ENCODE measurements around the gene CAPN7. TPM values are rescaled to one million over a fixed set of nuclear protein-coding genes. Genes with fewer than 3 reads are reported as not detected.
"Not testable (repeated sequence)": the region's sequence is repeated elsewhere in the genome, so short reads cannot be mapped to it uniquely, and the experiment has no call there.

Gene CAPN7
- total RNA-seq, 1 donor from 2014 or later = 26.2 TPM

- H3K9me3 ChIP-seq (replicated peaks) = no peaks in the 10 kb centered on the region
- DNase-seq = no peak
- H3K4me3 ChIP-seq = no peak overlapping the region
- no peak for TF ChIP-seq CTCF (IDR thresholded peaks at IDR 0.05; ENCODE audit: borderline replicate concordance)
- H3K4me1 ChIP-seq = peaks cover 10% of the 10 kb centered on the region
- intact Hi-C loops (cut with micrococcal nuclease) = no loop called here
- H3K27me3 ChIP-seq (ENCODE audit: low read depth) = peaks cover 6% of the 10 kb centered on the region
- H3K36me3 ChIP-seq = no peaks in the 10 kb centered on the region
- no peak overlapping the region for H3K27ac ChIP-seq (replicated peaks)
Measured at GRCh38 chr3:15185404-15185803, 20.6 kb upstream of the CAPN7 start.

- intact Hi-C loops (cut with micrococcal nuclease) = no loop called here
- TF ChIP-seq CTCF (IDR thresholded peaks at IDR 0.05; ENCODE audit: borderline replicate concordance) = no peak
- no peak for DNase-seq
- Histone ChIP-seq H3K9me3 (replicated peaks) (no peaks in the 10 kb centered on the region), H3K4me1 (peaks cover 10% of the 10 kb centered on the region), H3K36me3 (no peaks in the 10 kb centered on the region), H3K4me3 (no peak overlapping the region), H3K27ac (replicated peaks) (no peak overlapping the region), H3K27me3 (ENCODE audit: low read depth) (peaks cover 6% of the 10 kb centered on the region)
Measured at GRCh38 chr3:15186101-15186476, 20.0 kb upstream of the CAPN7 start.

GRCh38 chr3:15186477-15187164 is 19.4 kb upstream of the CAPN7 start:
- H3K27me3 ChIP-seq (ENCODE audit: low read depth); DNase-seq; H3K27ac ChIP-seq (replicated peaks); H3K9me3 ChIP-seq (replicated peaks); intact Hi-C loops (cut with micrococcal nuclease); H3K36me3 ChIP-seq; H3K4me3 ChIP-seq; H3K4me1 ChIP-seq: not testable (repeated sequence)

GRCh38 chr3:15197340-15198029 is 8.6 kb upstream of the CAPN7 start:
- H3K9me3 ChIP-seq (replicated peaks) = no peaks in the 10 kb centered on the region
- intact Hi-C loops (cut with micrococcal nuclease) = no loop called here
- no peak overlapping the region for H3K27ac ChIP-seq (replicated peaks)
- no peak overlapping the region for H3K4me3 ChIP-seq
- H3K27me3 ChIP-seq (ENCODE audit: low read depth) = no peaks in the 10 kb centered on the region
- no peaks in the 10 kb centered on the region for H3K36me3 ChIP-seq
- peaks cover 6% of the 10 kb centered on the region for H3K4me1 ChIP-seq
- no peak for DNase-seq
- TF ChIP-seq CTCF (IDR thresholded peaks at IDR 0.05; ENCODE audit: borderline replicate concordance) = no peak

- Histone ChIP-seq H3K27me3 (ENCODE audit: low read depth) (no peaks in the 10 kb centered on the region), H3K27ac (replicated peaks) (no peak overlapping the region), H3K4me1 (peaks cover 6% of the 10 kb centered on the region), H3K9me3 (replicated peaks) (no peaks in the 10 kb centered on the region), H3K36me3 (no peaks in the 10 kb centered on the region), H3K4me3 (no peak overlapping the region)
- DNase-seq = no peak
- intact Hi-C loops (cut with micrococcal nuclease) = no loop called here
- no peak for TF ChIP-seq CTCF (IDR thresholded peaks at IDR 0.05; ENCODE audit: borderline replicate concordance)
Measured at GRCh38 chr3:15198686-15199085, 7.4 kb upstream of the CAPN7 start.

GRCh38 chr3:15199493-15200105 is 6.4 kb upstream of the CAPN7 start:
- no peaks in the 10 kb centered on the region for H3K9me3 ChIP-seq (replicated peaks)

More at GRCh38 chr3:15199493-15200105, 6.4 kb upstream of the CAPN7 start:
- Histone ChIP-seq H3K4me1 (peaks cover 6% of the 10 kb centered on the region), H3K27me3 (ENCODE audit: low read depth) (no peaks in the 10 kb centered on the region), H3K4me3 (no peak overlapping the region), H3K27ac (replicated peaks) (no peak overlapping the region), H3K36me3 (no peaks in the 10 kb centered on the region)
- TF ChIP-seq CTCF (IDR thresholded peaks at IDR 0.05; ENCODE audit: borderline replicate concordance) = no peak
- DNase-seq = no peak
- intact Hi-C loops (cut with micrococcal nuclease) = loop anchor here (10.0 kb wide), 1 partner anchor 205 kb away; no protein-coding TSS in a partner anchor
